Erythroblast (primary cell): ENCODE data around the gene CHRDL2.

Experiments used
- GATA1 ChIP-seq: IDR thresholded peaks from 2 replicates; pipeline ENCODE4 v1.6.1; 2011; ENCODE audit warnings: low read depth, mild to moderate bottlenecking, control low read depth, low read length, moderate library complexity
- POLR2A ChIP-seq: IDR thresholded peaks from 2 replicates; pipeline ENCODE4 v1.6.1; 2011; ENCODE audit warnings: mild to moderate bottlenecking, low read length

GRCh38 chr11:74754507-74755252 lies 23.5 kb upstream of the CHRDL2 start:
- TF ChIP-seq POLR2A (no peak), GATA1 (no peak)
